D341Med (cell line): ENCODE measurements around the gene ARID3A.

ENCODE experiments used
- DNase-seq: peaks from one replicate; pipeline ENCODE4 v3.0.0; 2012; ENCODE audit warnings: low spot score

ARID3A gene

GRCh38 chr19:990119-990571 is 64.3 kb downstream of the ARID3A start:
- no peak for DNase-seq

GRCh38 chr19:990746-991145 is 64.9 kb downstream of the ARID3A start:
- DNase-seq: no peak

GRCh38 chr19:991174-991931 is 65.5 kb downstream of the ARID3A start:
- DNase-seq: peak; percentile 76

DNA sequence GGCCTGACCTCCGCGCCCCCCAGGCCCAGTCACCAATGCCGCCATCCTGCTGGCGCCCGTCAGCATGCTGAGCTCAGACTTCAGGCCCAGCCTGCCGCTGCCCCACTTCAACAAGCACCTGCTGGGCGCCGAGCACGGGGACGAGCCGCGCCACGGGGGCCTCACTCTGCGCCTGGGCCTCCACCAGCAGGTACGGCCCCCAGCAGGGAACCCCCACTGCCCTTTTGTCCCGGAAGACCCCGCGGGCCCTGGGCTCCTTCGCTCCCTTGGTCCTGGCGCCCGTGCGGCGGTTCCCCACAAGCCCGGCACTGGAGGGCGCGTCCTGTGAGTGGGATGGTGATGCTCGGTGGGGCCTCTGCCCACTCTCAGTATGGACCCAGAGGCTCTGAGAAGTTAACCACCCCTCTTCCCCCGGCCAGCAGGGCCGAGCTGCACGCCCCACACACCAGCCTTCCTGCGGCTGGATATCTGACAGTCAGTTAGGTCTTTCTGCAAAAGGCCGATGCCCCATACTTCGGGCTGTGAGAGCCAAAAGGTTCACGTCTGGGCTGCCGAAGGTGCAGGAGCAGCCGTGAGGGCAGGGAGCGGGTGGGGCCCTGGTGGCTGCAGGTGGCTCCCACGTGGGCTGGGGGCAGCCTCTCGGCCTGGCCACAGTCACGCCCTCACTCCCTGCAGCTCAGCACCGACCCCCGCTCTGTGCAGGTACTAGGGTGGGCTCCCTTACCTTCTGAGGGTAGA is 66.3 kb downstream of the ARID3A start:
- DNase-seq: no peak

GRCh38 chr19:992670-993055 is 66.8 kb downstream of the ARID3A start:
- DNase-seq: no peak

GRCh38 chr19:993361-993830 is 67.6 kb downstream of the ARID3A start:
- DNase-seq: no peak

DNA sequence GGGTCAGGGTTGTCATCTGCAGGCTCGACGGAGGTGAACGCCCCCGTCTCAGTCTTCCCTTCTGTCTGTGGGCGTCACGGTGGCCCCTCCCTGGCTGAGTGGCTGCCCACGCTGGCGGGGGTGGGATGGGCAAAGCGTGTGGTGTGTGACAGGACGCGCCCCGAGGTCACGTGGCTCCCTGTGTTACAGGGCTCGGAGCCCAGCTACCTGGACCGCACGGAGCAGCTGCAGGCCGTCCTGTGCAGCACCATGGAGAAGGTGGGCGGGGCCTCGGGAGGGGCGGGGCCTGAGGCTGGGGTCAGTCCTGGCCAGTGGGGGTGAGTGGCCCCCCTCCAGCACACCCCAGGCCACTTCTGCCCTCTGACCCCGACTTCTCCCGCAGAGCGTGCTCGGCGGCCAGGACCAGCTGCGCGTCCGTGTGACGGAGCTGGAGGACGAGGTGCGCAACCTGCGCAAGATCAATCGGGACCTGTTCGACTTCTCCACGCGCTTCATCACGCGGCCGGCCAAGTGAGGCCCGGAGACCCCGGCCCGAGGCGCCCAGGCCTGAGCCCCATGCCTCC is 68.1 kb downstream of the ARID3A start:
- no peak for DNase-seq

DNA sequence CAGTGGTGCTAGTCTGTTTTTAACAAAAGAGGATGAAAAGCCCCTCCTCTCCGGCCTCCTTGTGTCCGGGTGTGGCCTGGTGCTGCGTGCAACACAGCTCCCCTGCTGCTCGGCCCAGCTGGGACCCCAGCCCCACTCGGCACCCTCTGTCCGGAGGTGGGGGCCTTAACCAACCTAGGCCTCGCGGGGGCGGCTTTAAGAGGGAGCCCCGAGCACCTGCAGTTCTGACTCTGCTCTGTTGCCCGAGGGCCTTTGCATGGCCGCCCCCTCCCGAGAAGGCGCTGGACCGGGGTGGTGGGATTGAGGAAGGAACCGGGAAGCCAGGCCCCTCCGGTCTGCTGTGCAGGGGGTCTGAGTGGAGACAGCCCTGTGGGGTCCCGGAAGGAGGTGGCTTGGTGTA is 68.7 kb downstream of the ARID3A start:
- DNase-seq: no peak

DNA sequence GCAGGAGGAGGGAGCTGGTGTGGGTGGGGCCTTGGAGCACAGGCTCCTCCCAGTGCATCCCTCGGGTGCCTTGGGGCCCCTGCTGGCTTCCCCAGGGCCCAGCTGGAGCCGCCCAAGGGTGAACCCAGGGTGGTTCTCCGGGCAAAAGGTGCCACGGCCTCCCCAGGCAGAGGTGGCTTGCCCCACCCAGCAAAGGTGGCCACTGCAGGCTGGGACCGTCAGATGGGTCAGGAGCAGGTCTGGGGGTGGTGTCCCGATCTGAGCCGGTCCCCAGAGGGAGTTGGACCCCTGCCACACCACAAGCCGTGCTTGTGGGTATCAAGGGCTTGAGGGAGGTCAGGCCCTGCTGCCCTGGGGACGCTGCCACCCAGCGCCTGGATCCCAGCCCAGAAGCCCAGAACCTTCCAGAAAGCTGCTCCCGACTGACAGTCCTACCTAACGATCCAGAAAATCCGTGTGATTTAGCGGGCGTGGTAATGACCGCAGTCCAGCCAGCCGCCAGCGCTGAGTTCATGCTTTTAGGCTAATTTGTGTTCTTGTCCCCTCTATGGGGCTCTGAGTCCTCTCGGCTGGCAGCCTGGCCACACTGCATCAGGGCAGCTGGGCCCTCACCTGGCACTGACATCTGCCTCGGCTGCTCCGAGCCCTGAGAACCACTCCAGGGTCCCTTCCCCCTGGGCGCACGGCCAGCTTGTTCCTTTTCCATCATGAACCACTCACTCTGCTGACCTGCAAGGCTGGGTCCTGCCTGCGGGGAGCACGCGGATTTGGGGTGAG is 69.4 kb downstream of the ARID3A start:
- no peak for DNase-seq

DNA sequence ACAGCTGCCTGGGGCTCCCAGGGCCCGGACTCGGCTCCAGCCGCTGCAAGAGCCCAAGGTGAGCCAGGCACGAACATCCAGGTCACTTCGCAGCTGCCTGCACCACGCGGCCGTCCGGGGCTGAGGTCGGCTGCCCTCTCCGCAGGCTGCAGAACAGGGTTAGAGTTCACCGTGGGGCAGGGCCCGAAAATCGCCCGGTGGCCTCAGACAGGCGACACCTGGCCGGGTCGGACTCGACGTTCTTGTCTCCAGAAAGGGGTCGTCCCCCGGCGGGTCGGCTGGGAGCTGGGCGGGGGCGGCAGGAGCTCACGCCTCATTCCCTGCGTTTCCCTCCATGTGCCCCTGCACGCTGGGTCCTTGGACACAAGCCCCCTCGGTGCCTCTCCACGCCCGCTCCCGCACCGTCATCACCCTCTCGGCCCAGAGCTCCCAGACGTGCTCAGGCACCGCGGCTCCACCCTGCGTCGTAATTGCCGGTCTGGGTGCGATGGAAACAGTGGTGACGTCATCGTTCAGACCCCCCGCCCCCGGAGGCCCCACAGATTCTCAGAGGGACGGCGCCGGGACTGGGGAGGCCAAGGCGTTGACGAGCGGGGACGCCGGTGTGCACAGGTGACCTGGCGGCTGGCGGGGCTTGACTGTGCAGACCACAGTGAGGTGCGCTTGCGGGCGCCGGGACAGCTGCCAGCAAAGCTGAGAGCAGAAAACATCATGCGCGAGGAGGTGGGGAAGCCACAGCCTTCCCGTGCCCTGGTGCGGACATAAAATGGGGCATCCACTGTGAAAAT is 70.4 kb downstream of the ARID3A start:
- peak; percentile 70 for DNase-seq

GRCh38 chr19:998064-998463 is 72.2 kb downstream of the ARID3A start:
- no peak for DNase-seq

DNA sequence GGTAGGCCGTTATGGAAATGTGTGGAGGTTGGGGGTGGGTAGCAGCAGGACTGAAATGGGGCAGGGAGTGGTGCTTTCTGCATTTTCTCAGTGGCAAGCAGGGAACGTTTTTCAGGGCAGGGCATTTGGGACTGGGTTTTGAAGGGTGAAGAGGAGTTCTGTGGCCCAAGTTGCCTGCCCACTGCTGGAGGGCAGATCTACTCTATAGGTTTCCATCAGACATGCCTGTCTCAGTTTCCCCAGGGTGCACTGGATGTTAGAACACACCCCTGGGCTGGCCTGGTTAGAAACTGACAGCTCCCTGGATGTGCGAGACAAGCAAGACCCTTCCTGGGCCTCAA is 73.5 kb downstream of the ARID3A start:
- no peak for DNase-seq

DNA sequence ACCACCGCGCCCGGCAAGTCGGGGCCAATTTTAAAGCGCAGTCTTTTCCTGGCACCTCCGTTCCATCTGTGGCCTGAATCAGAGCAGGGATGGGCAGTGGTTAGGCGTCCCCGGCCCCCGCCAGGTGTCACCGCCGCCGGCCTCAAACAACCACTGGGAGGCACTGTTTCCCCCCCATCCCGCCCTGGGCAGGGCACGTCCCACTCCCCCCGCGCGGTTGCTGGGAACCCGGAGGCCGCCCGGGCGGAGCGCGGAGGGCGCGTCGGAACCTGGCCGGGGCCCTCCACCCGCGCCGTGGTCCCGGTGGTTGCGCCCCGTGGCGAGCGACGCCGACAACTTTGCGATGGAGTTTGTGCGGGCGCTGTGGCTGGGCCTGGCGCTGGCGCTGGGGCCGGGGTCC is 74.3 kb downstream of the ARID3A start, which contains the start of gene GRIN3B:
Gene GRIN3B, plus strand, starts transcription at position 325 of the 400 bp plus-strand sequence. Its CDS starts 19 bp downstream, at position 344.
- peak; percentile 90 for DNase-seq

GRCh38 chr19:1000591-1001537 is 75.0 kb downstream of the ARID3A start:
- no peak for DNase-seq

DNA sequence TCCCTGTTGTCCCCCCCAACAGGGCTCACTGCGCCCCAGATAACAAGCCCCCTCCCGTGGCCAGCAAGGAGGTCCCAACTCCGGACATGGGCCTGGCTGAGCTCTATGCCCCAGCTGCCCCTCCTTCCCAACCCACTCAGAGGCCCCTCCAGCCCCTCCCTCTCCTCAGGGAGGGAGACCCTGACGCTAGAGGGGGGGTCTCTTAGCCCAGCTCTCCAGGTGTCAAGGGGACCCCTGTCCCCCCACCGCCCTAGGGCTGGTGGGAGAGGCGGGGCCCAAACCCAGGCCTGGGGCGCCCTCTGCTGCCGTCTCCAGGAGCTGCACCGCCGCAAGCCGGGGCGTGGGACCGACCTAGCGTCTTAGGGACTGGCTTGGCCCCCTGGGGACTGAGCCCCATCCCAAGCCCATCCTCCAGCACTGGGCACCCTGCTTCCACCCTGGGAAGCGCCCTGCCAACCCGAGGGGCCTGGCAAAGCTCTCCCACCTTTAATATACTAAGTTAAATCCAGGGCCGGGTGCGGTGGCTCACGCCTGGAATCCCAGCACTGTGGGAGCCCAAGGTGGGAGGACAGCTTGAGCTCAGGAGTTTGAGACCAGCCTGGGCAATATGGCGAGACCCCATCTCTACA is 75.8 kb downstream of the ARID3A start:
- DNase-seq: peak; percentile 90

- no peak for DNase-seq
These were observed 76.8 kb downstream of the ARID3A start for GRCh38 chr19:1002600-1002999.

GRCh38 chr19:1003283-1003682 is 77.4 kb downstream of the ARID3A start:
- no peak for DNase-seq

DNA sequence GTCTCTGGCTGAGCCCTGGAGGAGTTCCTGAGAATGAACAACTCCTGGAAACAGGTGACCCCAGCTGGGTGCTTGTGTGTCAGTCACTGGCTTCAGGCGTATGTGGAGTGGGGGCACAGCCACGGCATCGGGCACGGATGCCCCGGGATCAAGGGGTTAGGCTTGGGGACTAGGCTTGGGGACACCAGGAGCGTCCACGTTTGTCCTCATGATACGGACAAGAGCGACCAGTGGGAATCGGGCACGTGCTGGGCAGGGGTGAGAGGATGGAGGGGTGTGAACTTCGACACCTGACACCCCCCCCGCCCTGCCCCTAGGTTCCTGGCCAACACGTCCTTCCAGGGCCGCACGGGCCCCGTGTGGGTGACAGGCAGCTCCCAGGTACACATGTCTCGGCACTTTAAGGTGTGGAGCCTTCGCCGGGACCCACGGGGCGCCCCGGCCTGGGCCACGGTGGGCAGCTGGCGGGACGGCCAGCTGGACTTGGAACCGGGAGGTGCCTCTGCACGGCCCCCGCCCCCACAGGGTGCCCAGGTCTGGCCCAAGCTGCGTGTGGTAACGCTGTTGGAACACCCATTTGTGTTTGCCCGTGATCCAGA is 78.5 kb downstream of the ARID3A start:
- DNase-seq: no peak
